Measurements from ENCODE around the gene PACSIN3.
"Not testable (repeated sequence)": the region's sequence is repeated elsewhere in the genome, so short reads cannot be mapped to it uniquely, and the experiment has no call there.

PACSIN3 gene

GRCh38 chr11:47186076-47186699 is at the start of gene PACSIN3:
TSS of gene PACSIN3 (minus strand) at chr11:47186434. CDS start at chr11:47182727, 3,707 bp downstream.
- DNase-seq, result peak; percentile 91

- no peak for DNase-seq
Observed at GRCh38 chr11:47235163-47235562, 48.9 kb upstream of the PACSIN3 start.

GRCh38 chr11:47234669-47235100 is 48.5 kb upstream of the PACSIN3 start:
- no peak for DNase-seq

- no peak for DNase-seq
Observed at GRCh38 chr11:47233989-47234668, 47.9 kb upstream of the PACSIN3 start.

GRCh38 chr11:47233051-47233450 is 46.8 kb upstream of the PACSIN3 start:
- no peak for DNase-seq

GRCh38 chr11:47229161-47229560 is 42.9 kb upstream of the PACSIN3 start:
- no peak for DNase-seq

- DNase-seq, result no peak
Observed at GRCh38 chr11:47225552-47226400, 39.5 kb upstream of the PACSIN3 start.

- no peak for DNase-seq
Observed at GRCh38 chr11:47222696-47223095, 36.5 kb upstream of the PACSIN3 start.

GRCh38 chr11:47220401-47220821 is 34.2 kb upstream of the PACSIN3 start:
- no peak for DNase-seq

GRCh38 chr11:47216121-47216798 is 30.0 kb upstream of the PACSIN3 start:
- DNase-seq, result no peak

- no peak for DNase-seq
Observed at GRCh38 chr11:47215366-47215910, 29.2 kb upstream of the PACSIN3 start.

- DNase-seq, result peak; percentile 90
Observed at GRCh38 chr11:47213950-47214565, 27.8 kb upstream of the PACSIN3 start.

GRCh38 chr11:47212938-47213337 is 26.7 kb upstream of the PACSIN3 start:
- no peak for DNase-seq

- no peak for DNase-seq
Observed at GRCh38 chr11:47208628-47209027, 22.4 kb upstream of the PACSIN3 start.

GRCh38 chr11:47208008-47208552 is 21.8 kb upstream of the PACSIN3 start:
- not testable (repeated sequence) for DNase-seq

GRCh38 chr11:47207459-47207858 is 21.2 kb upstream of the PACSIN3 start:
- no peak for DNase-seq

- not testable (repeated sequence) for DNase-seq
Observed at GRCh38 chr11:47206577-47206976, 20.3 kb upstream of the PACSIN3 start.

GRCh38 chr11:47204637-47204989 is 18.4 kb upstream of the PACSIN3 start:
- no peak for DNase-seq

- DNase-seq, result no peak
Observed at GRCh38 chr11:47202576-47202975, 16.3 kb upstream of the PACSIN3 start.

GRCh38 chr11:47201015-47201414 is 14.8 kb upstream of the PACSIN3 start:
- no peak for DNase-seq

- DNase-seq, result not testable (repeated sequence)
Observed at GRCh38 chr11:47198161-47198560, 11.9 kb upstream of the PACSIN3 start.

- DNase-seq, result no peak
Observed at GRCh38 chr11:47192111-47192510, 5.9 kb upstream of the PACSIN3 start.

Measured in 8988T (cell line).